GM19240 (cell line): ENCODE measurements around the gene TMEM171.

Source experiments
- DNase-seq: peaks from one replicate; pipeline ENCODE4 v3.0.0; 2011; ENCODE audit warnings: low spot score; ENCODE audit not compliant: insufficient read length

Gene TMEM171

DNA sequence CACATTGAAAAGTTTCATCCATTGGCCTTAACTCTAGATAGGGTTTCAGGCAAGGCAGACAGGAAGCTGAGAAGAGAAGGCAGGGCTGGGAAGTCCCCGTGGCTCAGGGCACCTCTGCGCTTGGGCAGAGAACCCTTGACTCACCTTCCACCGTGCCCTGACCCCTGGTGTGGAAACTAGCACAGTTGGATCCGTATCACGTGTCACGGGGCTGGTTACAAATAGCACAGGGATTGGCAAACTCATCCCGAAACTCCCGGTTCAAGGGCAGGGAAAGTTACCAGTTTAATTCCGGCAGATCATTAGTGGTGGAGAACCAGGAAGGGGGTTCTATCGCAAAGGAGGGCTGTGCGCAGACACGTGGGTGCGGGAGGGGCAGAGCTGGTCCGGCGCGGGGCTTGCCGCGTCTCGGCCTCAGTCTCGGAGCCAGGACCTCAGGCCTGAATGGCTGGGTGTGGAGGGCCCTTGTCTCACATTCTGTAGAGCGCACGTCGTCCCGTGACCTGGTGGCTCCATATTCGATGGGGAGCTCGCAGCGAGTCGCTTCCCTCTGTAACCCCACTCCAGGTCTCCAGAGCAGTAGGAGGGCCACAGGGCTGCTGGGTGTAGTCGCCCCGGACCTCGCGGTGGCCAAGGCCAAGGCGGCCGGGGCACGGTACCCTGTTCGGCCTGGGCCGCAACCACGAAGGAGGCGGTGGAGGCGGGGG, 771 bp upstream of the TMEM171 start:
- DNase-seq, result no peak

DNA sequence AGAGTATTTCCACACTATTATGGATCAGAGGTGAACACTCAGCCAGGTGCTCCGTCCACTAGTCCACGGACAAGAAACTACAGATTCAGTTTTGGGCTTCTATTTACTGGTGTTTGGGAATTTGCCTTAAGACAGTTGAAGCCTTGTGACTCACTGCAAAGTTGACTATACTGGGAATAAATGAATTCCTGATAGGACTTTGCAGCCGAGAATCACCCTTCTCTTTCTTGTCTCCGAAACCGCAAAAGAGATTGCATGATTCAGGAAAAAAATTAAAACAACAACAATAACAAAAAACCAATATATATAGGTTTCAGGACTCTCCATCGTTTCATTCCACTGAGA, 716 bp downstream of the TMEM171 start:
- no peak for DNase-seq

GRCh38 chr5:73122875-73123810, 2.8 kb downstream of the TMEM171 start:
- DNase-seq, result no peak

- DNase-seq, result no peak
These were observed 4.9 kb downstream of the TMEM171 start for GRCh38 chr5:73125289-73125688.

DNA sequence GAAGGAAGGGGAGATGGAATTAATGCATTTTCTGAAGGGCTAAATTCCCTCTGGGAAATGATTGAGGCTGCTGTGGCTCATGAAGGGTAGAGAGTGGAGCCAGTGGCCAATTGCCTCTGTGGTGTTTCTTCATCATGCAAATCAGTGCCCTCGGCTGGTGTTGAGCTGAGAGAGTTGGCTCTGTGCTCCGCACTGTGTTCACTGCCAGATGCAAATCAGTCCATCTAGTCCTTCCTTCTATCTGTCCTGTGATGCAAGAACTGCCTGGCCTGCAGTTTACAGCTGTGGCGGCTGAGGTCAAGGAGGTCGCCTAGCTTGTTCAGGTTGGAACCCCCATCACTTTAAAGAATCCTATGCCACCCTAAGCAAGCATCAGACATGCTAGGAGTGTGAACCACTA, 6.0 kb downstream of the TMEM171 start:
- no peak for DNase-seq

DNA sequence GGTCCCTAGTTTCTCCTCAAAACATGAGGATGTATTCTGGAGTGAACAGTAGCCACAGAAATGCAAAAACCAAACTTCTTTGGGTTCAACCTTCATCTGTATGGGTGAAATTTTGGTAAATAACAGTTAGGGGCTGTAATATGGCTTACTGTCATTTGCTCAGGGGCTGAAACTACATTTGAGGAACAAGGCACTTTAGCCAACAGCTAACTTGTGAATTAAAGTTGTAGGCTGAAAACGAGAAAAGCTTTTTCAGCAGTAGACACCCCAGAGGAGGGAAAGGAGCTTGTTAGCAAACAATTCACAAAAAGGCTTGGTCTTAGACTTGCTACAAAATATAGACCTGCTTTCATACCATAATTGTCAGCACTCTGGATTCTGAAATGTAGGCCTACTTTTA, 6.6 kb downstream of the TMEM171 start:
- DNase-seq, result no peak

GRCh38 chr5:73129143-73129542, 8.8 kb downstream of the TMEM171 start:
- no peak for DNase-seq

DNA sequence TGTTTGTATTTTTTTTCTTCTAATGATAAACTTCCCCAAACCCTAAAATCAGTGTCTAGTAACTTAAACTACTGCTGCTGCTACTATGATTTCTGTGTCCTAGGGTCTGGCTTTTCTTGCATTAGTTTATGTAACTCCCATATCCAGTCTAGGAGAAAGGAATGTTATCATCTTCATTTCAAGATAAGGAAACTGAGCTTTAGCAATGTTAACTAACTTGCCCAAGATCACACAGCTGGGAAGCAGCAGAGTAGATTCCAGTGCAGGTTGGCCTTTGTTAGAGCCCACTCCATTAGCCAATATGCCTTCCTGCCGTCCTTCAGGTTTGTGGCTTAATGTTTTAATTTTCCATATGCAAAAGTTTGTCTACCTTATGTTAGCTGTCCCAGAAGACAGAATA, 10.4 kb downstream of the TMEM171 start:
- DNase-seq, result no peak

DNA sequence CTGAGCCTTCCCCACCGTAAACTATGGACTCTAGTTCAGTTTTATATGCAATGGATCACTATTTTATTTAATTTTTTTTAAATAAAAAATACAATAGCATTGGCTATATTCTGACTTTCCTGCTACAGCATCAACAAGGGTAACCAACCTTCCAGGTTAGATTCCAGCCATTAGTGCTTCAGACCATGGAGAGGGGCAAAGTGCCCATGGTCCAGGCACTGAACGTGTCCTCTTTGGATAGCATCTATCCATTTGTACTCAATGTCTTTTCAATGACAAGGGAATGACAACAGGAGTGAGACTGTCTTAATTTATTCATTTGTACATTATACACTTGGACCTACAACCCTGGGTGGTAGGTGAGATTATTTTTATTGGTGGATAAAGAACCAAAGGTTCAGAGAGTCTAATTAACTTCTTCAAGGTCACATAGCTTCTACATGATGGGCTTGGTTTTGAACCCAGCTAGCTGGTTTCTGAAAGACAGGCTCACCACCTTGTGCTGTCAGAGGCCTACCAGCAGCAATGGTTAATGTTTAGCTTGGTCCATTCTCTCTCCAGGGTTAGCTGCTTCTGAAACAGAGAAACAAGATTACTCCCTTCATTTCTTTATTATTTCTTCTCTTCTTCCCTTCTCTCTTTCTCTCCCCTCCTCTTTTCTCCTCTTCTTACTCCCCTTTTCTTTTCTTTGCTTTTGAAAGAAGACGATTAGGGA, 11.5 kb downstream of the TMEM171 start:
- no peak for DNase-seq

DNA sequence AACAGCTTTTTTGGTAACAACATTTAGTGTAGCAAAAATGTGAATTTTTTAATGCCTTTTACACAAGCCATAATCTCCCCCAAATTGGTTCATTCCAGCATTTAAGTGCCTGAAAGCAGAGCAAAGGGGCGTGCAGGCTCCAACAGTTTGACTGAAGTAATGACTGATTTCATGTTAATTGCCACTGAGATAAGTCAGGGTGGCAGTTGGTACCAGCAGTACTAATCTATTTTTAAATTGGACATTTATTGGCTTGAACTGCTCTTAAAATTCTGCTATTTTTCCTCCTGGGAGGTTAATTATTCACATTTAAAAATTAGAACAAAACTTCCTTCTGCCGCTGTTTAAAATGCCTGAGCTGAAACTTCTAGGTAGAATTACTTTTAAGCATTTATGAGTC, 12.4 kb downstream of the TMEM171 start:
- no peak for DNase-seq

GRCh38 chr5:73135021-73135420, 14.6 kb downstream of the TMEM171 start:
- no peak for DNase-seq

DNA sequence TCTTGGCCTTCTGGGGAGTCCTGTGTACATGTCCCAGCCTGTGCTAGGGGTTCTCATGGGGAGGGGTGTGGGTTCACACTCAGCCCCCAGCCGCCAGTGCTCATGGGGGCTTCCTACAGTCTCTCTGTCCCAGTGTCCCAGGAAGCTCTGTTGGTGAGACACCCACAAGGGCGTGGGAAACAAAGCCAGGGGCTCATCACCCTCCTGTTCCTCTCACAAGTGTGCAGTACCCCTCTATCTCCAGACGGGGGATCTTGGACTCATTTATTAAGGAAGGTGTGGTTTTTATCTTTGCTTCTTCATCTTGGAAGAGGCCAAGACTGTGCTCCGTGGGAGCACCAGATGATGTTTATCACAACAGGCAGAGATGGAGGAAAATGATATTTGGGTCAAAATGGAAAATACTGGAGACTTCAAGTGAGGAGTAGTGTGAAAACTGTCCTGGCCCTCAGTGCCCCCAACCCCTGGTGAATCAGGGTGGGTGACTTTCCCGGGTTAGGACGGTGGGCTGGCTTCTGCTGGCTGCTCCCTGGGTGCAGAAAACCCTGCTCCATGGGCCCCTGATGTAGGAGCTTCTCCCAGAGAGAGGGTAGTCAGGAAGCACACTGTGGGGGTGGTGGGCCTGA, 15.2 kb downstream of the TMEM171 start:
- no peak for DNase-seq

- DNase-seq, result no peak
These were observed 15.7 kb downstream of the TMEM171 start for GRCh38 chr5:73136055-73136562.

DNA sequence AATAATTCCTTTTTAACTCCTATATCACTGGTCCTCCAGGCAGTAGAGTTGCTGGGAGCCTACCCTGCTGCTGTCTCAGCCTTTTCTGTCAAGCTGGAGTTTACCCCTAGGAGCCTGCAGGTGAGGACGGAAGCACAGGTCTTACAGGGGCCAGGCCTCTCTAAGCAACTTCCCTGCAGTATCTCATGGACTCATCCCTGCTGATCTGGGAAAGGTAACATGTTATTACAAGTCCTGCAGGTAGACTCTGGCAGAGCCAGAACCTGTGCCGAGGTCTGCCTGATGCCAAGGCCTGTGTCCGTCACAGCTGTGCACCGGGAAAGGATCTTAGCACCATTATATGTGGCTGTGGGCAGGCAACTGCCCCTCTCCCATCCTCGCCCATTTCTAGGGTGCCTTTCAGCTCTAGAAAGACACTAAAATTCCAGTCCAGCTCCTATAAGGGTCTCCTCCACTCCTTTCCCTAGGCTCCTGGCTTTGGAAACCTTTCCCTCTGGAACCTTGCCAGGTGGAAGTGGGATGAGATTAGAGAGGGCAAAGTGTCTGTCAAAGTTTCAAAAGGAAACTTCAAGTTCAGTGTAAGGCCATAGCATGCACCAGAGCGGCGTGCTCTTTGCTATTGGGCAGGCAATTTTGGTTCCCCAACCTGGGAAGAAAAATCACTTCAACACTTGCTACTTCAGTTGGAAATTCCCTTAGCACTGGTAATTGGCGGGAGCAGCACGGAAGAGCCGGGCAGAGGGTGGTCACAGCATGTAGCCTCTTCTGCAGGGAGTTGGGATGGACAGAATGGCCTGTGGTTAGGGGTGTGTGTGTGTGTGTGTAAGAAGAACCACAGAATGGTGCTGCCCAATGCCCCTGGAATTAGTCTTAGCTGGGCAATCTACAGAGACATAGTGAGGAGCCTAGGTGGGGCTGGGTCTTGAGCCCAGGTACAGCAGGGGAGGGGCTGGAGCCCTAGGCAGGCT, 17.5 kb downstream of the TMEM171 start:
- no peak for DNase-seq

- DNase-seq, result no peak
These were observed 19.1 kb downstream of the TMEM171 start for GRCh38 chr5:73139485-73139884.

- DNase-seq, result no peak
These were observed 20.4 kb downstream of the TMEM171 start for GRCh38 chr5:73140801-73141200.

DNA sequence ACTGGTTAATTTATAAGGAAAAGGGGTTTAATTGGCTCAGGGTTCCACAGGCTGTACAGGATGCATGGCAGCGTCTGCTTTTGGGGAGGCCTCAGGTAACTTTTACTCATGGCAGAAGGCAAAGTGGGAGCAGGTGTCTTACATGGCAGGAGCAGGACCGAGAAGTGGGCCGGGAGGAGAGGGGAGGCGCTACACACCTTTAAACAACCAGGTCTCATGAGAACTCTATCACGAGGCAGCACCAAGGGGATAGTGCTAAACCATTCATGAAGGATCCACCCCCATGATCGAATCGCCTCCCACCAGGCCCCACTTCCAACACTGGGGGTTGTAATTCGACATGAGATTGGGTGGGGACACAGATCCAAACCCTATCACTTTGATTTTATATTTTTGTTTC, 21.7 kb downstream of the TMEM171 start:
- DNase-seq, result no peak

DNA sequence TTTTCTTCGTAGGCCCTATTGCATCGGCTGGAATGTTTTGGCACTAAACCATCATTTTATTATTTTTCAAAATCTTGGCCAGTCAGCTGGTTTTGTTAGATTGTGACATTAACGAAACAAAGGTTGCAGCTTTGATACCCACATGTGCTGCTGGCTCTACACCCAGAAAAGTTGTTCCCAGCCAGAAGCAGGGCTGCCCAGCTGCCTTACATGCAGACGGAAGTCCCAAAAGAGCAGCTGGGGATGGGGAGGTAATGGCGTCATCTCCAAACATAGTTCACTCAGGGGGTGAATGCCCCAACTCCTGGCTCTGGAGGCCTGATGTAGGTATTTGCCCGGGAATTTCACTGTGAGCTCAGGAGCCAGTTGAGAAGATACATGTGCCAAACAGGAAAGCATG, 23.3 kb downstream of the TMEM171 start:
- DNase-seq, result no peak

GRCh38 chr5:73149540-73149939, 29.2 kb downstream of the TMEM171 start:
- no peak for DNase-seq

GRCh38 chr5:73150876-73151275, 30.5 kb downstream of the TMEM171 start:
- DNase-seq, result no peak
